ENCODE results near the gene NAP1L4. TPM values are rescaled to one million over a fixed set of nuclear protein-coding genes. Genes with fewer than 3 reads are reported as not detected.

The NAP1L4 gene
- total and polyA plus RNA-seq, 2 of the 8 experiments (the other 6 are each of a cell fraction or from before 2014, with no cell fraction given): 75.8 to 194 TPM

GRCh38 chr11:2932850-2933251, 59.3 kb downstream of the NAP1L4 start (continued):
- TF ChIP-seq E2F6 (IDR thresholded peaks at IDR 0.05): no peak

All from H1 (cell line).